Measurements from ENCODE around the gene PMEL. TPM values are rescaled to one million over a fixed set of nuclear protein-coding genes. Genes with fewer than 3 reads are reported as not detected.

Gene PMEL
- total and polyA plus RNA-seq, 2 experiments from 2014 or later = 0.38 to 2.3 TPM

- Histone ChIP-seq H3K9ac (peak within 1 kb of the TSS; percentile 89), H3K79me2 (ENCODE audit: insufficient read depth) (peaks cover 25% of the 10 kb centered on the region), H3K4me2 (ENCODE audit: unreplicated experiment) (peak within 1 kb of the TSS; percentile 98), H2AFZ (peak within 1 kb of the TSS; percentile 99), H3K9me2 (ENCODE audit: insufficient read depth) (no peaks in the 10 kb centered on the region), H3F3A (ENCODE audit: insufficient read depth) (peaks cover 7% of the 10 kb centered on the region), H3K27me3 (replicated peaks; ENCODE audit: insufficient read depth) (no peaks in the 10 kb centered on the region), H3K4me3 (peak within 1 kb of the TSS; percentile 89), H3K27ac (peak within 1 kb of the TSS; percentile 49), H3K4me1 (ENCODE audit: insufficient read depth) (peaks cover 7% of the 10 kb centered on the region), H3K36me3 (ENCODE audit: low read depth) (no peaks in the 10 kb centered on the region), H4K20me1 (ENCODE audit: insufficient read depth) (no peaks in the 10 kb centered on the region), H3K9me3 (ENCODE audit: low read depth) (no peaks in the 10 kb centered on the region)
- WGBS, 2 experiments (ENCODE audit: low coverage in 1 of 2, low lambda C conversion rate in 2 of 2, missing lambda C conversion rate in 2 of 2) = 0 to 1% methylated on average over 41 to 45 of the region's 45 CpGs
- TF ChIP-seq EZH2 (IDR thresholded peaks at IDR 0.05; ENCODE audit: insufficient read depth, poor library complexity, severe bottlenecking) (no peak), EZH2phosphoT487 (IDR thresholded peaks at IDR 0.05; ENCODE audit: insufficient read depth, low read depth) (no peak)
- peak; percentile 96 for DNase-seq
- in situ Hi-C loops (cut with MboI) = no loop called here
Measured at GRCh38 chr12:55966408-55967281, 803 bp upstream of the PMEL start, which contains the start of gene CDK2. CDK2 (plus strand) TSS chr12:55966830; CDS start chr12:55967009, 179 bp downstream.

GRCh38 chr12:55965240-55965639 is 602 bp downstream of the PMEL start:
- H3F3A ChIP-seq (ENCODE audit: insufficient read depth) = no peaks in the 10 kb centered on the region
- DNase-seq = no peak
- no peaks in the 10 kb centered on the region for H3K9me2 ChIP-seq (ENCODE audit: insufficient read depth)
- H3K4me3 ChIP-seq = no peak overlapping the region
- H3K9ac ChIP-seq = no peak overlapping the region
- no peaks in the 10 kb centered on the region for H4K20me1 ChIP-seq (ENCODE audit: insufficient read depth)
- WGBS, 2 experiments (ENCODE audit: low coverage in 1 of 2, low lambda C conversion rate in 2 of 2, missing lambda C conversion rate in 2 of 2) = 21 to 45% methylated on average over 2 to 5 of the region's 5 CpGs
- peaks cover 25% of the 10 kb centered on the region for H3K79me2 ChIP-seq (ENCODE audit: insufficient read depth)
- no peak overlapping the region for H3K27ac ChIP-seq
- no peaks in the 10 kb centered on the region for H3K9me3 ChIP-seq (ENCODE audit: low read depth)
- no peaks in the 10 kb centered on the region for H3K27me3 ChIP-seq (replicated peaks; ENCODE audit: insufficient read depth)
- no peaks in the 10 kb centered on the region for H3K36me3 ChIP-seq (ENCODE audit: low read depth)
- peak overlapping the region; percentile 99; the same call in 1 of the 2 replicates for H2AFZ ChIP-seq
- H3K4me1 ChIP-seq (ENCODE audit: insufficient read depth) = peaks cover 5% of the 10 kb centered on the region
- TF ChIP-seq EZH2 (IDR thresholded peaks at IDR 0.05; ENCODE audit: insufficient read depth, poor library complexity, severe bottlenecking) = no peak
- no peak for TF ChIP-seq EZH2phosphoT487 (IDR thresholded peaks at IDR 0.05; ENCODE audit: insufficient read depth, low read depth)
- H3K4me2 ChIP-seq (ENCODE audit: unreplicated experiment) = no peak overlapping the region
- in situ Hi-C loops (cut with MboI) = no loop called here

- H3K27ac ChIP-seq = no peak overlapping the region
- H3K9ac ChIP-seq = no peak overlapping the region
- H3K36me3 ChIP-seq (ENCODE audit: low read depth) = no peaks in the 10 kb centered on the region
- no peaks in the 10 kb centered on the region for H3K9me3 ChIP-seq (ENCODE audit: low read depth)
- peaks cover 21% of the 10 kb centered on the region for H3K79me2 ChIP-seq (ENCODE audit: insufficient read depth)
- H3F3A ChIP-seq (ENCODE audit: insufficient read depth) = no peaks in the 10 kb centered on the region
- no peak overlapping the region for H3K4me3 ChIP-seq
- TF ChIP-seq EZH2 (IDR thresholded peaks at IDR 0.05; ENCODE audit: insufficient read depth, poor library complexity, severe bottlenecking) (no peak), EZH2phosphoT487 (IDR thresholded peaks at IDR 0.05; ENCODE audit: insufficient read depth, low read depth) (no peak)
- 67 to 77% methylated on average over 2 of the region's 2 CpGs for WGBS, 2 experiments (ENCODE audit: low coverage in 1 of 2, low lambda C conversion rate in 2 of 2, missing lambda C conversion rate in 2 of 2)
- H3K4me2 ChIP-seq (ENCODE audit: unreplicated experiment) = no peak overlapping the region
- H3K4me1 ChIP-seq (ENCODE audit: insufficient read depth) = peaks cover 5% of the 10 kb centered on the region
- in situ Hi-C loops (cut with MboI) = no loop called here
- H2AFZ ChIP-seq = no peak overlapping the region
- no peaks in the 10 kb centered on the region for H3K27me3 ChIP-seq (replicated peaks; ENCODE audit: insufficient read depth)
- H4K20me1 ChIP-seq (ENCODE audit: insufficient read depth) = no peaks in the 10 kb centered on the region
- H3K9me2 ChIP-seq (ENCODE audit: insufficient read depth) = no peaks in the 10 kb centered on the region
- DNase-seq = no peak
Measured at GRCh38 chr12:55963760-55964159, 2.1 kb downstream of the PMEL start.

- H3K4me2 ChIP-seq (ENCODE audit: unreplicated experiment) = no peak overlapping the region
- WGBS, 2 experiments (ENCODE audit: low coverage in 1 of 2, low lambda C conversion rate in 2 of 2, missing lambda C conversion rate in 2 of 2) = 45 to 55% methylated on average over 5 of the region's 5 CpGs
- no peak overlapping the region for H2AFZ ChIP-seq
- H4K20me1 ChIP-seq (ENCODE audit: insufficient read depth) = no peaks in the 10 kb centered on the region
- peaks cover 5% of the 10 kb centered on the region; the same call in 1 of the 2 replicates for H3K36me3 ChIP-seq (ENCODE audit: low read depth)
- in situ Hi-C loops (cut with MboI) = no loop called here
- no peaks in the 10 kb centered on the region for H3K27me3 ChIP-seq (replicated peaks; ENCODE audit: insufficient read depth)
- no peak overlapping the region for H3K4me3 ChIP-seq
- peaks cover 9% of the 10 kb centered on the region for H3K4me1 ChIP-seq (ENCODE audit: insufficient read depth)
- H3K9ac ChIP-seq = no peak overlapping the region
- H3K79me2 ChIP-seq (ENCODE audit: insufficient read depth) = no peaks in the 10 kb centered on the region
- no peak for DNase-seq
- no peaks in the 10 kb centered on the region for H3K9me3 ChIP-seq (ENCODE audit: low read depth)
- TF ChIP-seq EZH2 (IDR thresholded peaks at IDR 0.05; ENCODE audit: insufficient read depth, poor library complexity, severe bottlenecking) = no peak
- H3K27ac ChIP-seq = no peak overlapping the region
- no peaks in the 10 kb centered on the region for H3K9me2 ChIP-seq (ENCODE audit: insufficient read depth)
- H3F3A ChIP-seq (ENCODE audit: insufficient read depth) = peaks cover 19% of the 10 kb centered on the region
Measured at GRCh38 chr12:55957106-55957859, 8.6 kb downstream of the PMEL start.

Data from GM23248 (cell line).